ENCODE results near the gene ACAD10. TPM values are rescaled to one million over a fixed set of nuclear protein-coding genes. Genes with fewer than 3 reads are reported as not detected.

The ACAD10 gene
- total and polyA plus RNA-seq, 2 experiments from 2014 or later = 7.6 to 12.0 TPM

DNA sequence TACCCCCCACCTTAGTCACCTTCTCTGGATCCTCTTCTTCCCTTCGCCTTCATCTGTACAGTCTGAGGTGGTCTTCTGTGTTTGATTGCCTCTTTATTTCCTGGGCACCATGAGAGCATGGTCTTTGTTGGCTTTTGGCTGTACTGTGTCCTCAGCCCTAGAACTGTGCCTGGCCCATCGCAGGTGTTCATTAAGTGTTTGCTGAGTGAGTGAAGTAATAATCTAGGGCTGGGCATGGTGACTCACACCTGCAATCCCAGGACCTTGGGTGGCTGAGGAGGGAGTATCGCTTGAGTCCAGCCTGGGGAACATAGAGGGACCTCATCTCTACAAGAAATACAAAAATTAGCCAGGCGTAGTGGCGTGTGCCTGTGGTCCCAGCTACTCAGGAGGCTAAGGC is 94.8 kb downstream of the ACAD10 start:
- no peaks in the 10 kb centered on the region for H3K79me2 ChIP-seq (ENCODE audit: insufficient read depth)
- H3K4me3 ChIP-seq = no peak overlapping the region
- no peaks in the 10 kb centered on the region for H3K27me3 ChIP-seq (replicated peaks; ENCODE audit: insufficient read depth)
- no peak overlapping the region for H3K4me2 ChIP-seq (ENCODE audit: unreplicated experiment)
- TF ChIP-seq EZH2 (IDR thresholded peaks at IDR 0.05; ENCODE audit: insufficient read depth, poor library complexity, severe bottlenecking) (no peak), EZH2phosphoT487 (IDR thresholded peaks at IDR 0.05; ENCODE audit: insufficient read depth, low read depth) (no peak)
- no peak overlapping the region for H2AFZ ChIP-seq
- no peak overlapping the region for H3K9ac ChIP-seq
- no peaks in the 10 kb centered on the region for H3K4me1 ChIP-seq (ENCODE audit: insufficient read depth)
- in situ Hi-C loops (cut with MboI) = no loop called here
- H3K9me2 ChIP-seq (ENCODE audit: insufficient read depth) = no peaks in the 10 kb centered on the region
- no peaks in the 10 kb centered on the region for H3K9me3 ChIP-seq (ENCODE audit: low read depth)
- no peaks in the 10 kb centered on the region for H3F3A ChIP-seq (ENCODE audit: insufficient read depth)
- H3K36me3 ChIP-seq (ENCODE audit: low read depth) = 0 out of 2 replicates have a peak, but pooled peaks cover 6% of the 10 kb centered on the region
- no peaks in the 10 kb centered on the region for H4K20me1 ChIP-seq (ENCODE audit: insufficient read depth)
- DNase-seq = no peak
- no peak overlapping the region for H3K27ac ChIP-seq
- 92 to 98% methylated on average over 5 of the region's 5 CpGs for WGBS, 2 experiments (ENCODE audit: low coverage in 1 of 2, low lambda C conversion rate in 2 of 2, missing lambda C conversion rate in 2 of 2)

- Histone ChIP-seq H3K9me3 (ENCODE audit: low read depth) (no peaks in the 10 kb centered on the region), H3K27ac (no peak overlapping the region), H3K9ac (no peak overlapping the region), H3K9me2 (ENCODE audit: insufficient read depth) (no peaks in the 10 kb centered on the region), H3K4me2 (ENCODE audit: unreplicated experiment) (no peak overlapping the region), H3F3A (ENCODE audit: insufficient read depth) (no peaks in the 10 kb centered on the region), H2AFZ (no peak overlapping the region), H3K4me3 (no peak overlapping the region), H3K36me3 (ENCODE audit: low read depth) (0 out of 2 replicates have a peak, but pooled peaks cover 6% of the 10 kb centered on the region), H4K20me1 (ENCODE audit: insufficient read depth) (no peaks in the 10 kb centered on the region), H3K79me2 (ENCODE audit: insufficient read depth) (no peaks in the 10 kb centered on the region), H3K4me1 (ENCODE audit: insufficient read depth) (no peaks in the 10 kb centered on the region), H3K27me3 (replicated peaks; ENCODE audit: insufficient read depth) (no peaks in the 10 kb centered on the region)
- WGBS, 2 experiments (ENCODE audit: low coverage in 1 of 2, low lambda C conversion rate in 2 of 2, missing lambda C conversion rate in 2 of 2) = 82 to 97% methylated on average over 2 of the region's 2 CpGs
- DNase-seq = no peak
- no peak for TF ChIP-seq EZH2 (IDR thresholded peaks at IDR 0.05; ENCODE audit: insufficient read depth, poor library complexity, severe bottlenecking)
- TF ChIP-seq EZH2phosphoT487 (IDR thresholded peaks at IDR 0.05; ENCODE audit: insufficient read depth, low read depth) = no peak
- in situ Hi-C loops (cut with MboI) = no loop called here
Measured at GRCh38 chr12:111781085-111781658, 95.3 kb downstream of the ACAD10 start.

GRCh38 chr12:111783046-111783445 is 97.2 kb downstream of the ACAD10 start:
- 96 to 97% methylated on average over 17 of the region's 17 CpGs for WGBS, 2 experiments (ENCODE audit: low coverage in 1 of 2, low lambda C conversion rate in 2 of 2, missing lambda C conversion rate in 2 of 2)
- H3K4me1 ChIP-seq (ENCODE audit: insufficient read depth) = peaks cover under 1% of the 10 kb centered on the region
- no peaks in the 10 kb centered on the region for H3K27me3 ChIP-seq (replicated peaks; ENCODE audit: insufficient read depth)
- H4K20me1 ChIP-seq (ENCODE audit: insufficient read depth) = no peaks in the 10 kb centered on the region
- TF ChIP-seq EZH2phosphoT487 (IDR thresholded peaks at IDR 0.05; ENCODE audit: insufficient read depth, low read depth) (no peak), EZH2 (IDR thresholded peaks at IDR 0.05; ENCODE audit: insufficient read depth, poor library complexity, severe bottlenecking) (no peak)
- no peak overlapping the region for H3K9ac ChIP-seq
- no peaks in the 10 kb centered on the region for H3K79me2 ChIP-seq (ENCODE audit: insufficient read depth)
- H3K27ac ChIP-seq = no peak overlapping the region
- no peaks in the 10 kb centered on the region for H3F3A ChIP-seq (ENCODE audit: insufficient read depth)
- DNase-seq = no peak
- in situ Hi-C loops (cut with MboI) = no loop called here
- H2AFZ ChIP-seq = no peak overlapping the region
- no peak overlapping the region for H3K4me2 ChIP-seq (ENCODE audit: unreplicated experiment)
- no peak overlapping the region for H3K4me3 ChIP-seq
- no peaks in the 10 kb centered on the region for H3K9me3 ChIP-seq (ENCODE audit: low read depth)
- H3K9me2 ChIP-seq (ENCODE audit: insufficient read depth) = no peaks in the 10 kb centered on the region
- 0 out of 2 replicates have a peak, but pooled peaks cover 6% of the 10 kb centered on the region for H3K36me3 ChIP-seq (ENCODE audit: low read depth)

DNA sequence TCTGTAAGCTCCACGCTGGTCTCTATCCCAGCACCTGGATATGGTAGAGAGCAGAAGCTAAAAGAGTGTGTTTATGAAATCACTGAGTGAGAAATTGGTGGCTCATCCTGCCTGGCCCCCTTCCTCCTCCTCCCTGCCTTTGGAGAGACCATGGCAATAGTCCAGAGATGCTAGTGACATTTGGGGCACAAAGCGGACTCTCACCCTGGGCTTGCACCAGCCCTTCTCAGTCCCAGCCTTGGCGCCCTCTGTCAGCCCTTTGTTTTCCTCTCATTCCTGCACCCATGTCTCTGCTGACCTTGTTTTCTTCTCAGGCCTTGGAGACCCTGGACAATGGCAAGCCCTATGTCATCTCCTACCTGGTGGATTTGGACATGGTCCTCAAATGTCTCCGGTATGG is 99.1 kb downstream of the ACAD10 start:
- in situ Hi-C loops (cut with MboI) = no loop called here
- Histone ChIP-seq H2AFZ (no peak overlapping the region), H3F3A (ENCODE audit: insufficient read depth) (no peaks in the 10 kb centered on the region), H3K4me1 (ENCODE audit: insufficient read depth) (peaks cover 4% of the 10 kb centered on the region), H3K9ac (no peak overlapping the region), H3K4me3 (no peak overlapping the region), H4K20me1 (ENCODE audit: insufficient read depth) (no peaks in the 10 kb centered on the region), H3K36me3 (ENCODE audit: low read depth) (0 out of 2 replicates have a peak, but pooled peaks cover 6% of the 10 kb centered on the region), H3K4me2 (ENCODE audit: unreplicated experiment) (no peak overlapping the region), H3K27ac (no peak overlapping the region), H3K9me3 (ENCODE audit: low read depth) (no peaks in the 10 kb centered on the region), H3K79me2 (ENCODE audit: insufficient read depth) (no peaks in the 10 kb centered on the region), H3K27me3 (replicated peaks; ENCODE audit: insufficient read depth) (no peaks in the 10 kb centered on the region), H3K9me2 (ENCODE audit: insufficient read depth) (no peaks in the 10 kb centered on the region)
- 96% methylated on average over 4 of the region's 4 CpGs for WGBS, 2 experiments (ENCODE audit: low coverage in 1 of 2, low lambda C conversion rate in 2 of 2, missing lambda C conversion rate in 2 of 2)
- TF ChIP-seq EZH2phosphoT487 (IDR thresholded peaks at IDR 0.05; ENCODE audit: insufficient read depth, low read depth) = no peak
- TF ChIP-seq EZH2 (IDR thresholded peaks at IDR 0.05; ENCODE audit: insufficient read depth, poor library complexity, severe bottlenecking) = no peak
- DNase-seq = no peak

Data from GM23248 (cell line).